ENCODE measurements around the gene FAM76A.

DNA sequence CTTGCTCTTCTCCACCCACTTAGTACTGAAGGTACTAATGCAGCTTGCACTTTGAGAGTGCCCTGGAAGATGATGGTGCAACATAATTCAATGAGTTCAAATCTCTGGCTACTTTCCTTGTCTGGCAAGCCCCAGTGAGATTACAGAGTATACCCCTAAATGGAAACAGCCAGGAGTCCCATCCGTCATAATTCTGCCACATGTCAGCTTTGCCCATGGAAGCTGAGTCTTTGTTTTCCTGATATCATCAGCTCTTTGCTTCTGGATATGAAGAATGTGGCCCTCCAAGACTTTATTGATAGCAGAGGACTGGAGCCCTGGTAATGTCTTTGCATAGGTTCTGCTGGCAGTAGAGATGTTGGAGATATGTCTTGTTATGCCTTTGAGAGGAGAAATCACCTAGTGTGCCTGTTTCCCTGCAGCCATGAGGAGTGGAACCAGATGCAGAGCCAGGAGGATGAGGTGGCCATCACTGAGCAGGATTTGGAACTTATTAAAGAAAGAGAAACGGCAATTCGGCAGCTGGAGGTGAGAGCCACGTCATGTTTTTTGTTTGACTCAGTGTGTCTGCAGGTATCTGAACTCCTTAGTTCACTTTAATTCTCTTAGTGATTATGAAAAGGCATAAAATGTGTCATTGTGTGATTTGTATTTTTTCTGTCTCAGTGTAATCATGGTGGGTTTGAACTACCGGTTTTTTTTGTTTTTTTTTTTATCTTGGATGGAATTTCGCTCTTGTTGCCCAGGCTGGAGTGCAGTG is 86.2 kb downstream of the FAM76A start:
- TF ChIP-seq POLR2AphosphoS5 (IDR thresholded peaks at IDR 0.05; ENCODE audit: low read depth, low read length) (no peak), POLR2A (IDR thresholded peaks at IDR 0.05; ENCODE audit: low read depth, low read length) (no peak), TAF1 (IDR thresholded peaks at IDR 0.05; ENCODE audit: low read depth, low read length) (no peak)

Data from GM12891 (cell line).